CD14-positive monocyte (primary cell): ENCODE results near the gene MKNK1. TPM values are rescaled to one million over a fixed set of nuclear protein-coding genes. Genes with fewer than 3 reads are reported as not detected.

Experiments used
- DNase-seq, 3 donors: peaks; one replicate each; pipeline ENCODE4 v3.0.0-alpha.2; 2011 to 2022
- H2AFZ ChIP-seq: 2 replicates; pipeline ENCODE4 v1.6.0; 2012; ENCODE audit warnings: mild to moderate bottlenecking, low read depth, low read length, inconsistent platforms; ENCODE audit not compliant: insufficient read depth, poor library complexity, severe bottlenecking
- H3K27ac ChIP-seq, 2 donors: 1 replicate in 1 of 2; 2 replicates in 1 of 2; pipeline ENCODE4 v1.5.1; 2012 to 2013; ENCODE audit warnings: low read length in 2 of 2, control low read depth in 1 of 2, inconsistent platforms in 1 of 2, low read depth in 1 of 2, mild to moderate bottlenecking in 1 of 2
- H3K27me3 ChIP-seq, 2 donors: one replicate each; pipeline versions ENCODE4 v1.6.0 to v1.6.1; 2011 to 2013; ENCODE audit warnings: low read length in 2 of 2; ENCODE audit not compliant: control insufficient read depth in 2 of 2, insufficient read depth in 2 of 2
- H3K36me3 ChIP-seq, 2 donors: replicated peaks in 1 of 2; 1 replicate in 1 of 2; 2 replicates in 1 of 2; pipeline versions ENCODE4 v1.5.1 to v1.6.1; 2012 to 2013; ENCODE audit warnings: low read length in 2 of 2, control low read depth in 1 of 2, inconsistent platforms in 1 of 2, mild to moderate bottlenecking in 1 of 2; ENCODE audit not compliant: insufficient read depth in 2 of 2, control insufficient read depth in 1 of 2
- H3K4me1 ChIP-seq, 2 donors: 1 replicate in 1 of 2; 2 replicates in 1 of 2; pipeline versions ENCODE4 v1.5.1 to v1.6.1; 2012 to 2013; ENCODE audit warnings: low read length in 2 of 2, control low read depth in 1 of 2, inconsistent platforms in 1 of 2, mild to moderate bottlenecking in 1 of 2, moderate library complexity in 1 of 2; ENCODE audit not compliant: insufficient read depth in 2 of 2, control insufficient read depth in 1 of 2
- H3K4me2 ChIP-seq: replicated peaks from 2 replicates; pipeline ENCODE3; 2012; ENCODE audit warnings: low read length, moderate library complexity, mild to moderate bottlenecking; ENCODE audit not compliant: poor library complexity, severe bottlenecking; ENCODE audit errors: extremely low read depth
- H3K4me3 ChIP-seq, 3 experiments: fragments of 200-600 bp in 1 of 3; sonication (generic) in 1 of 3; replicated peaks in 1 of 3; 1 replicate in 2 of 3; 2 replicates in 1 of 3; pipeline ENCODE4 v1.5.1; 2011 to 2013; ENCODE audit warnings: low read length in 3 of 3, mild to moderate bottlenecking in 3 of 3, control low read depth in 2 of 3, low read depth in 2 of 3, inconsistent platforms in 1 of 3, moderate library complexity in 1 of 3
- H3K79me2 ChIP-seq: 2 replicates; pipeline ENCODE4 v1.6.0; 2012; ENCODE audit warnings: mild to moderate bottlenecking, control low read depth, inconsistent platforms, low read length, moderate library complexity; ENCODE audit not compliant: insufficient read depth
- H3K9ac ChIP-seq: 2 replicates; pipeline ENCODE4 v1.6.0; 2017; ENCODE audit warnings: low read length, mild to moderate bottlenecking; ENCODE audit not compliant: insufficient read depth, poor library complexity, severe bottlenecking
- H3K9me3 ChIP-seq, 2 donors: replicated peaks in 1 of 2; 1 replicate in 1 of 2; 2 replicates in 1 of 2; pipeline versions ENCODE4 v1.5.1 to v1.6.1; 2012 to 2013; ENCODE audit warnings: low read length in 2 of 2, control low read depth in 1 of 2; ENCODE audit not compliant: control insufficient read depth in 1 of 2, insufficient read depth in 1 of 2
- H4K20me1 ChIP-seq: 2 replicates; pipeline ENCODE4 v1.6.0; 2012; ENCODE audit warnings: mild to moderate bottlenecking, low read length, control low read depth, moderate library complexity; ENCODE audit not compliant: insufficient read depth
- H3K27ac Mint-ChIP-seq, 7 donors: one replicate each; pipeline ENCODE4 v1.8.0; 2020; ENCODE audit warnings: mild to moderate bottlenecking in 7 of 7, mixed read lengths in 7 of 7, moderate library complexity in 6 of 7, inconsistent platforms in 2 of 7
- H3K27me3 Mint-ChIP-seq, 3 donors: one replicate each; pipeline ENCODE4 v1.8.0; 2021 to 2022; ENCODE audit warnings: low read depth in 3 of 3, mild to moderate bottlenecking in 3 of 3, mixed read lengths in 3 of 3, moderate library complexity in 3 of 3, inconsistent platforms in 1 of 3
- H3K36me3 Mint-ChIP-seq, 2 donors: one replicate each; pipeline ENCODE4 v1.8.0; 2020; ENCODE audit warnings: mixed read lengths in 2 of 2, inconsistent platforms in 1 of 2, mild to moderate bottlenecking in 1 of 2
- H3K4me1 Mint-ChIP-seq: one replicate; pipeline ENCODE4 v1.8.0; 2020; ENCODE audit warnings: mild to moderate bottlenecking, mixed read lengths
- H3K4me3 Mint-ChIP-seq, 2 donors: one replicate each; pipeline ENCODE4 v1.8.0; 2020; ENCODE audit warnings: mild to moderate bottlenecking in 2 of 2, mixed read lengths in 2 of 2, moderate library complexity in 1 of 2
- H3K9me3 Mint-ChIP-seq, 7 donors: one replicate each; pipeline ENCODE4 v1.8.0; 2020 to 2022; ENCODE audit warnings: mixed read lengths in 7 of 7, mild to moderate bottlenecking in 6 of 7, moderate library complexity in 6 of 7, inconsistent platforms in 2 of 7
- CTCF ChIP-seq: fragments of 200-600 bp; IDR thresholded peaks from one replicate; pipeline ENCODE4 v1.8.0; 2022; ENCODE audit warnings: antibody characterized with exemption, mild to moderate bottlenecking
- WGBS: methylation state at CpG from one replicate; pipeline ENCODE4 v1.1.5; 2013; ENCODE audit warnings: missing lambda C conversion rate; ENCODE audit not compliant: insufficient coverage; 5-methylcytosine and 5-hydroxymethylcytosine counted together
- intact Hi-C, 2 donors: fragments of 100-400 bp; cut with micrococcal nuclease; formaldehyde crosslinking; loops; one replicate each; pipeline versions ENCODE4 v1.15.0 to v1.15.1; 2023
- polyA plus RNA-seq, 3 donors: library from polyadenylated mRNA; depleted of rRNA in 1 of 3; unstranded in 2 of 3; stranded (reverse) in 1 of 3; fragments of 300-500 nt in 2 of 3; fragments of >200 nt in 1 of 3; fragmentation: Illumina TruSeq in 2 of 3; gene quantifications; 1 replicate in 2 of 3; 2 replicates in 1 of 3; pipeline ENCODE4 v1.2.3, GENCODE V29; 2012 to 2021

Gene MKNK1
- polyA plus RNA-seq, 3 donors = 38.2 to 144 (median 38.6) TPM

GRCh38 chr1:46611691-46612221, 7.7 kb upstream of the MKNK1 start:
- peak in 2 of 3 donors; percentile 16 to 45 for DNase-seq
- H3K79me2 ChIP-seq = peaks cover 51% of the 10 kb centered on the region
- H3K27me3 ChIP-seq = no peaks in the 10 kb centered on the region
- peak overlapping the region; percentile 23 for H3K4me2 ChIP-seq
- H3K36me3 ChIP-seq = peaks cover 28 to 55% of the 10 kb centered on the region in 2 donors
- H2AFZ ChIP-seq = no peak overlapping the region
- Mint-ChIP-seq H3K4me3 (peak overlapping the region in 1 of 2 donors; percentile 31), H3K9me3 (peaks cover 0 to 1% (median 0%) of the 10 kb centered on the region in 7 donors), H3K4me1 (peaks cover 52% of the 10 kb centered on the region), H3K36me3 (peaks cover 51 to 61% of the 10 kb centered on the region in 2 donors), H3K27ac (peak overlapping the region in 6 of 7 donors; percentile 19 to 78 (median 54)), H3K27me3 (peaks cover 0 to 2% (median 0%) of the 10 kb centered on the region in 3 donors)
- WGBS = 100% methylated on average over 2 of the region's 7 CpGs
- intact Hi-C loops = loop anchor here in 1 of 2 donors (10.0 kb wide), 1 partner anchor 103 kb away; the partner anchor contains the start of gene EFCAB14
- H3K4me3 ChIP-seq = no peak overlapping the region
- H3K4me1 ChIP-seq = peaks cover 44 to 50% of the 10 kb centered on the region in 2 donors
- peak overlapping the region in 1 of 2 donors; percentile 37 for H3K27ac ChIP-seq
- H3K9me3 ChIP-seq = no peaks in the 10 kb centered on the region
- H4K20me1 ChIP-seq = peaks cover 74% of the 10 kb centered on the region
- no peak for TF ChIP-seq CTCF
- peak overlapping the region; percentile 4 for H3K9ac ChIP-seq

- peaks cover 54 to 62% of the 10 kb centered on the region in 2 donors for H3K36me3 Mint-ChIP-seq
- H3K27me3 Mint-ChIP-seq = no peaks in the 10 kb centered on the region
- no peak for DNase-seq
- WGBS = 97% methylated on average over 6 of the region's 7 CpGs
- H3K9ac ChIP-seq = no peak overlapping the region
- peaks cover 24 to 50% of the 10 kb centered on the region in 2 donors for H3K36me3 ChIP-seq
- intact Hi-C loops = no loop called here
- peaks cover 0 to 1% (median 0%) of the 10 kb centered on the region in 7 donors for H3K9me3 Mint-ChIP-seq
- no peak overlapping the region for H3K4me2 ChIP-seq
- no peaks in the 10 kb centered on the region for H3K9me3 ChIP-seq
- H3K27ac ChIP-seq = no peak overlapping the region
- H4K20me1 ChIP-seq = peaks cover 54% of the 10 kb centered on the region
- peaks cover 29 to 41% of the 10 kb centered on the region in 2 donors for H3K4me1 ChIP-seq
- H3K4me3 ChIP-seq = no peak overlapping the region
- H2AFZ ChIP-seq = no peak overlapping the region
- H3K27ac Mint-ChIP-seq = peak overlapping the region in 1 of 7 donors; percentile 1
- TF ChIP-seq CTCF = no peak
- H3K79me2 ChIP-seq = peaks cover 29% of the 10 kb centered on the region
- H3K4me1 Mint-ChIP-seq = peaks cover 43% of the 10 kb centered on the region
- no peaks in the 10 kb centered on the region for H3K27me3 ChIP-seq
- H3K4me3 Mint-ChIP-seq = no peak overlapping the region
Observed at GRCh38 chr1:46607345-46608130, 3.5 kb upstream of the MKNK1 start.
